Muscle layer of colon (tissue), 2 donors: ENCODE data around the gene TRIM15.
"Not testable (repeated sequence)": the region's sequence is repeated elsewhere in the genome, so short reads cannot be mapped to it uniquely, and the experiment has no call there.

Experiments
- H3K27ac ChIP-seq: one replicate; pipeline ENCODE4 v1.7.0; 2013; ENCODE audit warnings: low read depth, mild to moderate bottlenecking, low read length, moderate library complexity
- H3K27me3 ChIP-seq, 2 donors: one replicate each; pipeline ENCODE4 v1.7.0; 2013; ENCODE audit warnings: low read length in 2 of 2, mild to moderate bottlenecking in 2 of 2; ENCODE audit not compliant: insufficient read depth in 2 of 2, control insufficient read depth in 1 of 2
- H3K36me3 ChIP-seq: one replicate; pipeline ENCODE4 v1.7.0; 2013; ENCODE audit warnings: mild to moderate bottlenecking, low read length; ENCODE audit not compliant: insufficient read depth
- H3K4me1 ChIP-seq: one replicate; pipeline ENCODE4 v1.7.0; 2013; ENCODE audit warnings: mild to moderate bottlenecking, low read length; ENCODE audit not compliant: insufficient read depth
- H3K4me3 ChIP-seq, 2 donors: one replicate each; pipeline ENCODE4 v1.7.0; 2013; ENCODE audit warnings: low read length in 2 of 2, low read depth in 1 of 2, mild to moderate bottlenecking in 1 of 2, moderate library complexity in 1 of 2
- H3K9ac ChIP-seq: one replicate; pipeline ENCODE4 v1.7.0; 2013; ENCODE audit warnings: low read length
- H3K9me3 ChIP-seq: one replicate; pipeline ENCODE4 v1.7.0; 2013; ENCODE audit warnings: mild to moderate bottlenecking, low read length
- donor health status: abdominal sarcoma.
- donor health status: Adenocarcinoma of cecum.

Gene TRIM15

DNA sequence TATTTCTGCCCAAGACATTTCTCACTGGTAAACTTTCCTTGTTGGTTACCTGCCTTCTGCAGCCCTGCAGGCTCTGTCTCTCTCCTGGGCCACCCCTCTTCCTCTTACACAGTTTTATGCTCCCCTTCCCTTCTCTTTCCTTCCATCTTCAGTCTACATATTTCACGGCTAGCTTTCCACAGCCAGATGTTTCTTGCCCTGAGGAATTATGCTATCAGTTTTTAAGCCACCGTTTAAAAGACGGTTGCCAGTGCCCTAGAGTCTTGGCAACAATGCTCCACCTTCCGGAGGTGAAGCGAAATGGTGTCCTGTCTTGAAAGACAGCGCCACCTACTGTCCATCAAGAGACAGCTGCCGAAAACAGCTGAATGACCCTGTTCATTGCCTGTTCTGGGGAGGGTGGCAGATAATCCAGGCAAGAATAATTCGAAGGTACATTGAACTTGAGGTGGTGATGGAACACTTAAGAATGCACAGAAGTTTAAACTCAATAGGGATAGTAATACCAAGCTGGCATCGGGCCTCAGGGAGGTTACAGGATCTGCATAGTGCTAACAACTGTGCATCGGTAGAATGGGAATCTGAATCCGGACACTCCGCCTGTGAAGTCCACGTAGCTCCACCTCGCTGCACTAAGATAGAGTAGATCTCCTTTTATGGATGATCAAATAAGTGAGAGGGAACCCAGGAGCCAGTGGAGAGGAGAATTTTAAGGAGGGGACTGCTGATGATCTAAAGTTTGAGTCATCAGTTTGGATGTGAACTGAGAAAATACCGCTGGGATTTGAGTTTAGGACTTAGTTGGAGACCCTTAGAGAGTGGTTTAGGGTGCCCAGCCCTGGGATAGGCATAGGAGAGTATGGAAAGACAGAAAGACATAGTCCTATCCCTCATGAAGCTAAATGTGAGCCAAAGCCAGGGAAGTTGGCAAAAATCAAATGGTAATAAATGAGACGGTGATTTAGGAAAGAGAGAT, 32.2 kb upstream of the TRIM15 start:
- Histone ChIP-seq H3K4me1 (no peaks in the 10 kb centered on the region), H3K9ac (no peak overlapping the region), H3K9me3 (no peaks in the 10 kb centered on the region), H3K27me3 (peaks cover 40 to 55% of the 10 kb centered on the region in 2 donors), H3K4me3 (no peak overlapping the region), H3K27ac (no peak overlapping the region), H3K36me3 (no peaks in the 10 kb centered on the region)

DNA sequence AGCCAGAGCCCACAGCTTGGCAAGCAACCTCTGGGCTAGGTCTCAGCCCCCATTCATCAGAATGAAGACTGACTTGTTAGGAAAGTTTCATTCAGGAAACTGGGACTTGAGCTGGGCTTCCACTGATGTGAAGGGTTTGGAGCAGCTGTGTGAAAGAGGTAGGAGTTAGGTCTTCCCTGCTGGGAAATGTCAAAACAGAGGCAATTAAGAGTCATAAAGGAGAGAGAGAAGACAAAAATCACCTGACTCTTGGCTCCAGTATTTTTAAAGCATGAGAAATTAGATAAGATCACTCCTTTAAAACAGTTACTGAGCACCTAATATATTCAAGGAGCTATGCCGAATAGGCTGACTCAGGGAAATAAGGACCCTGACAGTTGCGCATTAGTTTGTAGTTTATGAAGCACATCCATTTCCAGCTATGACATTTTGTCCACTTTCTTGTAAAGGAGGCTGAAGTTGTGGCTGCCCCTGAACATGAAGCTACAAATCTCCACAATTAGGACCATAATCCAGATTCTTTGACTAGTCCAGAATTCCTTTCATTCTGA, 31.3 kb upstream of the TRIM15 start:
- Histone ChIP-seq H3K36me3 (no peaks in the 10 kb centered on the region), H3K4me1 (no peaks in the 10 kb centered on the region), H3K9me3 (no peaks in the 10 kb centered on the region), H3K4me3 (no peak overlapping the region), H3K9ac (no peak overlapping the region), H3K27ac (no peak overlapping the region), H3K27me3 (peaks cover 37 to 47% of the 10 kb centered on the region in 2 donors)

DNA sequence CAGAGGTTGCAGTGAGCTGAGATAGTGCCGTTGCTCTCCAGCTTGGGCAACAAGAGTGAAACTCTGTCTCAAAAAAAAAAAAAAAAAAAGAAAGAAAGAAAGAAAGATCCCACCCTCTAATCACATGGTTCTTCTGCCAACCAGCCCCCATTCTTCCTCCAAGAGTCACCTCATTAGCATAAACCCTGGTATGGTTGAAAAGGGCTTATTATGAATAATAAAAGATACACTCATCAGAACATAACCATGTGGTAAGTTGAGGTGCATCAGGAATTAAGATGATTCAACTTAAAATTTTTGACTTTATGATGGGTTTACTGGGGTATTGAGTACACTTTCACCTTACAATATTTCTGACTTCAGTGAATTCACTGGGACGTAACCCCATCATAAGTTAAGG, 28.2 kb upstream of the TRIM15 start:
- H3K9ac ChIP-seq: no peak overlapping the region
- H3K27me3 ChIP-seq: peaks cover 6 to 18% of the 10 kb centered on the region in 2 donors
- no peaks in the 10 kb centered on the region for H3K9me3 ChIP-seq
- H3K4me3 ChIP-seq: no peak overlapping the region
- no peaks in the 10 kb centered on the region for H3K36me3 ChIP-seq
- no peak overlapping the region for H3K27ac ChIP-seq
- H3K4me1 ChIP-seq: no peaks in the 10 kb centered on the region

DNA sequence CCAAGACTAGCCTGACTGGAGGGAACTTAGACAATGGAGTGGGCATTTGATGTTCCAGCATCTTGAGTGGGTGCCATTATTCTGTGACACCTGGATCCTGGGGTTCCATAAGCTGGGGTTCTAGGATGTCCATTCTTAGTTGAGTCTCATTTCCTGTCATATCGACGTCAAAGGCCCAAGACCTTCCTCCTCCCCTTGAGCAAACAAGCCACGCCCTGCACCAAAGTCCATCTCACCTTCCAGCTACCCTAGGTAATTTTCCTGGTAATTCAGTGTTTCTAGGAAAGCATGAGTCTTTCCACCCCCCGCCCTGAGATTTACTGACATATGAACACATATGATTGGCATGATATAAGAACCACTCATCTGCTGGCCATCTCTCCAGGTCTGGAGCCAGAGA, 27.6 kb upstream of the TRIM15 start, which contains the start of gene TRIM40:
Gene TRIM40, plus strand, starts transcription at position 384 of the 400 bp plus-strand sequence. CDS start 897 bp downstream, outside the sequence.
- Histone ChIP-seq H3K4me3 (no peak within 1 kb of the TSS), H3K36me3 (no peaks in the 10 kb centered on the region), H3K4me1 (no peaks in the 10 kb centered on the region), H3K27me3 (peaks cover under 1 to 12% of the 10 kb centered on the region in 2 donors), H3K27ac (no peak within 1 kb of the TSS), H3K9ac (no peak within 1 kb of the TSS), H3K9me3 (no peaks in the 10 kb centered on the region)

DNA sequence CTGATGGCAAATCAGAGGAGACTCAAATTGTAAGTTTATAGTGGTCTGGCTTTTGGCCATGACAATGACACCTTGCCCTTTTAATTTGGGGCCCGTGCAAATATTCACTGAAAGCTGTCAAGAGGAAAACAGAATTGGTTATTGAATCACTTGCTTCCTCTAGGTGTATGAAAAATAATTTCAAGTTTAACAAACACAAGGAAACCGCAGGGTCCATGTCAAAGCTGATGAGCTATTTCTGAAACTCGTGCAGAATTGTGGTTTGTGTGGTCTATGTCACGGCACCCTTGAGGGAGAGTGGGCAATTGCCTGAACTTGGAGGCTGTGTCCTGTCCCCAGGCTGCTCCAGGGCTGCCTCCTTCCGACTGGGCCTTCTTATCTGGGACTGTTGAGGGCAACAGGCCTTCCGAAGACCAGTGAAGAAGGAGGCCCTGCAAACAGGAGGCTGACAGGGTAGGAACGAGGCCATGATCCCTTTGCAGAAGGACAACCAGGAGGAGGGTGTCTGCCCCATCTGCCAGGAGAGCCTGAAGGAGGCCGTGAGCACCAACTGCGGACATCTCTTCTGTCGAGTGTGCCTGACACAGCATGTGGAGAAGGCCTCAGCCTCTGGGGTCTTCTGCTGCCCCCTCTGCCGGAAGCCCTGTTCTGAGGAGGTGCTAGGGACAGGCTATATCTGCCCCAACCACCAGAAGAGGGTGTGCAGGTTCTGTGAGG, 26.6 kb upstream of the TRIM15 start:
- Histone ChIP-seq H3K27me3 (peaks cover 0 to 10% of the 10 kb centered on the region in 2 donors), H3K4me3 (no peak overlapping the region), H3K9ac (no peak overlapping the region)

DNA sequence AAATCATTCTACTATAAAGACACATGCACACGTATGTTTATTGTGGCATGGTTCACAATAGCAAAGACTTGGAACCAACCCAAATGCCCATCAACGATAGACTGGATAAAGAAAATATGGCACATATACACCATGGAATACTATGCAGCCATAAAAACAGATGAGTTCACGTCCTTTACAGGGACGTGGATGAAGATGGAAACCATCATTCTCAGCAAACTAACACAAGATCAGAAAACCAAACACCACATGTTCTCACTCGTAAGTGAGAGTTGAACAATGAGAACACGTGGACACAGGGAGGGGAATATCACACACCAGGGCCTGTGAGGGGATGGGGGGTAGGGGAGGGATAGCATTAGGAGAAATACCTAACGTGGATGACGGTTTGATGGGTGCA, 23.1 kb upstream of the TRIM15 start:
- H3K36me3 ChIP-seq, H3K4me1 ChIP-seq, H3K4me3 ChIP-seq, H3K9ac ChIP-seq, H3K27ac ChIP-seq, H3K27me3 ChIP-seq, H3K9me3 ChIP-seq: not testable (repeated sequence)

More for the DNA sequence above, 26.6 kb upstream of the TRIM15 start:
- Histone ChIP-seq H3K9me3 (no peaks in the 10 kb centered on the region), H3K27ac (no peak overlapping the region), H3K36me3 (no peaks in the 10 kb centered on the region), H3K4me1 (no peaks in the 10 kb centered on the region)

DNA sequence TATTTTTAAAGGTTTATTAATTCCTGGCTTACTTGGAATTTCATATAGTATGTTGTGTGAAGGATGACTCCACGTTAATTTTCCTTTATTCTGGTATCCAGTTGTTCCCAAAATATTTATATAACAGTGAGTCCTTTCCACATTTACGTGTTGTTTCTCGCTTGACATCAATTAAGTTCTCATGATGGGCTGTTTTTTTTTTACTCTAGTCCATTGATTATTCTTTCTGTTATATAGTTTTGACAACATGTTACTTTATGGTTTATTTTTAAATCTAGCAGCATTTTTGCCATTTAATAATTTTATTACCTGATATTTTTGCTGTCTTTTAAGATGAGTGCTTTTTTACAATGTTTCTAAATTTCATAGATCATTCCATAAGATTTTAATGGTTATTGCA, 20.7 kb upstream of the TRIM15 start:
- Histone ChIP-seq H3K27me3 (peaks cover 0 to 4% of the 10 kb centered on the region in 2 donors), H3K4me3 (no peak overlapping the region), H3K27ac (no peak overlapping the region), H3K9me3 (no peaks in the 10 kb centered on the region), H3K4me1 (no peaks in the 10 kb centered on the region), H3K9ac (no peak overlapping the region), H3K36me3 (no peaks in the 10 kb centered on the region)

DNA sequence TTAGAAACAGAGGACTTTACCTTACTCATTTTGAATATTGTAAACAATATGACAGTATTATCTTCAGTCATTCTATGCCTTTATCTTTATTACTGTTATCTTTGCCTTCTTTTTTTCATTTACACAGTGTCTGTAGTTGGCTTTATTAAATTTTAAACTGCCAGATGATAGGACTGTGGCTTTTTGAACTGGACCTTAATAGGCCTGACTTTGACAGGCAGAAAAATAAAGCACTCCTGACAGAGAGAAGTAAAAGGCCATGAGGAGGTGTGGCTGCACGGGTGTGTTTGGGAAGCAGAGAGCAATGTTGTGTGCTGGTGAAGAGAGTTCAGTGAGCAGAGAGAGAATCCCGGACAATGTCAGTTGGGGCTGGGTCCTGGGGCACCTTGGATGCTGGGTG, 19.6 kb upstream of the TRIM15 start:
- no peak overlapping the region for H3K27ac ChIP-seq
- no peaks in the 10 kb centered on the region for H3K4me1 ChIP-seq
- no peaks in the 10 kb centered on the region for H3K9me3 ChIP-seq
- H3K27me3 ChIP-seq: peaks cover 0 to 11% of the 10 kb centered on the region in 2 donors
- no peaks in the 10 kb centered on the region for H3K36me3 ChIP-seq
- H3K9ac ChIP-seq: no peak overlapping the region
- no peak overlapping the region for H3K4me3 ChIP-seq

DNA sequence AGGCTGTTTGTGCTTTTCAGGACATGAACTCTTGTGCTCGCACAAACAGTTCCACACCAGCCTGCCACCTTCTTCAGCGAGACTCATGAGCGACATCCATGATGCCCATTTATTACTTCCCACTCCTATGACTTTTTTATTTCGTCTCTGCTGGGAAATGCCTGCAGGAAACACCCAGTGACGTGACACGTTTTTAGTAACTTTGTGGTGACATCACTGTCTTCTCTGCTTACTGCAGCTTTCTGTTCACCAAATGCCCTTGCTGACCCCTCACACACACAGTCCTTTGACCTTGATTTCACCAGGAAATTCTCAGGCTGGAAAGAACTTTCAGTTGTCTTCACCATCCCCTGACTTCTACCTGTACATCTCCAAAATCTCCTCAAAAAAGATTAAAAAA, 18.5 kb upstream of the TRIM15 start:
- Histone ChIP-seq H3K36me3 (no peaks in the 10 kb centered on the region), H3K9me3 (no peaks in the 10 kb centered on the region), H3K4me1 (no peaks in the 10 kb centered on the region), H3K27me3 (peaks cover 0 to 11% of the 10 kb centered on the region in 2 donors), H3K27ac (no peak overlapping the region), H3K9ac (no peak overlapping the region), H3K4me3 (no peak overlapping the region)

DNA sequence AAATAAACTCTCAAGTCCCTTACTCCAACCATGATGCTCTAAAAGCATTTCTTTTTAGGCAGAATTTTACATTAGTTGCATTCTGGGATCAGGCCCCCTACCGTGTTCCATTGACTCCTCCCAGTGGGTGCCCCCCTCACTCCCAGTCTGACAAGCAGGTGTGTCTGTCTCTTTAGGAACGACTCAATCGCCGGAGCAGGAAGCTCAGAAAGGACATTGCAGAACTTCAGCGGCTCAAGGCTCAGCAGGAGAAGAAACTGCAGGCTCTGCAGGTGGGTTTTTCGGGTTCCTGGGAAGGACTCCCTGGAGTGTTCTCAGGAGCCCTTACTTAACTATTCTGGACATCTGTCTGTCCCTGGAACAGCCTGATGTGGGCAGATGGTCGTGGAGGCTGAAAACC, 17.5 kb upstream of the TRIM15 start:
- Histone ChIP-seq H3K27me3 (peaks cover 0 to 11% of the 10 kb centered on the region in 2 donors), H3K4me1 (no peaks in the 10 kb centered on the region), H3K4me3 (no peak overlapping the region), H3K27ac (no peak overlapping the region), H3K9me3 (no peaks in the 10 kb centered on the region), H3K9ac (no peak overlapping the region), H3K36me3 (no peaks in the 10 kb centered on the region)

DNA sequence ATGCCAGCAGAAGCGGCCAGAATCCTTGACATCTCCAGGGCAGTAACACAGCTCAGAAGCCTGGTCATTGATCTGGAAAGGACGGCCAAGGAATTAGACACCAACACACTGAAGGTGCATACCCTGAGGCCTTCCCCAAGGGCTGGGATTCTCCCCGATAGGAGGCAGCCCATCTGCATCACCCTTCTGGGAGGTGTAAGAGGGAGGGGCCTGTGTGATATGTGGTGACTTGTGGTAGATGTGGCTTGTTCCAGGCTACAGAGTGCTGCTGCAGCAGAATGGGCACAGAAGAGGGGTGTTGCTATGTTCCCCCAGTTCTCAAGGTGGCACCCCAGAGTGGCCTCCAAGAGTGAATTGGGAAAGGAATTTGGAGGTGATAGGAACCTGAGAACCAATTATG, 16.2 kb upstream of the TRIM15 start:
- H3K36me3 ChIP-seq: no peaks in the 10 kb centered on the region
- H3K27me3 ChIP-seq: peaks cover 0 to 11% of the 10 kb centered on the region in 2 donors
- no peaks in the 10 kb centered on the region for H3K4me1 ChIP-seq
- no peak overlapping the region for H3K9ac ChIP-seq
- H3K27ac ChIP-seq: no peak overlapping the region
- H3K4me3 ChIP-seq: no peak overlapping the region
- H3K9me3 ChIP-seq: no peaks in the 10 kb centered on the region
